ENCODE results near the gene ANKRD65.

DNA sequence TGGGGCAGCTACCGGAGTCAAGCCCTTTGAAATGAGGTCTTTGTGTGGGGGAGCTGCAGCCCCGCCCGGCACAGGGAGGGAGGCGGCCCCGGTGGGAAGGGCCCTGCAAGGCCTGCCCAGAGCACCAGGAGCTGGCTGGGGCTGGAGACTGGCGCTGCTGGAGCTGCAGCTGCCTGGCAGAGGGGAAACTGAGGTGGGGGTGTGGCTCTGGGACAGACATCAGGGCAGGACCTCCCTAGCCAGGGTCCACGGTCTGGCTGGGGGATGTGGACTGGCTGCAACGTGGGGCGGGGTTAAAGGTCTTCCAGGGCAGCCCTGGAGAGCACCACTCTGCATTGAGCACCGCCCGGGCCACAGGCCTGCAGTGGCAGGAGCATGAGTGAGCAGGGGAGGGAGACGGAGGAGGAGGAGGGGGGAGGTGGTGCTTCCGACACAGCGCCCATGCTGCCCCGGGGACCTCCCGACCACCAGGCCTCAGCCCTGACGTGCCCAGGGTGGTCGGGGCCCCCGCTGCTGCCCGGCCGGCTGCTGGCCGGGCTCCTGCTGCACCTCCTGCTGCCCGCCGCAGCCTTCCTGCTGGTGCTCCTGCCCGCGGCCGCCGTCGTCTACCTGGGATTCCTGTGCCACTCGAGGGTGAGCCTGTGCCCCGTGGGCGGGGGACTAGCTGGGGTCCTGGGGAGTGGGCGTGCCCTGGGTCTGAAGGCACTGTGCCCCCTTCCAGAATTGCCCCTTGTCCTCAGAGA, 4.8 kb upstream of the ANKRD65 start:
- TF ChIP-seq, protein P1, sequence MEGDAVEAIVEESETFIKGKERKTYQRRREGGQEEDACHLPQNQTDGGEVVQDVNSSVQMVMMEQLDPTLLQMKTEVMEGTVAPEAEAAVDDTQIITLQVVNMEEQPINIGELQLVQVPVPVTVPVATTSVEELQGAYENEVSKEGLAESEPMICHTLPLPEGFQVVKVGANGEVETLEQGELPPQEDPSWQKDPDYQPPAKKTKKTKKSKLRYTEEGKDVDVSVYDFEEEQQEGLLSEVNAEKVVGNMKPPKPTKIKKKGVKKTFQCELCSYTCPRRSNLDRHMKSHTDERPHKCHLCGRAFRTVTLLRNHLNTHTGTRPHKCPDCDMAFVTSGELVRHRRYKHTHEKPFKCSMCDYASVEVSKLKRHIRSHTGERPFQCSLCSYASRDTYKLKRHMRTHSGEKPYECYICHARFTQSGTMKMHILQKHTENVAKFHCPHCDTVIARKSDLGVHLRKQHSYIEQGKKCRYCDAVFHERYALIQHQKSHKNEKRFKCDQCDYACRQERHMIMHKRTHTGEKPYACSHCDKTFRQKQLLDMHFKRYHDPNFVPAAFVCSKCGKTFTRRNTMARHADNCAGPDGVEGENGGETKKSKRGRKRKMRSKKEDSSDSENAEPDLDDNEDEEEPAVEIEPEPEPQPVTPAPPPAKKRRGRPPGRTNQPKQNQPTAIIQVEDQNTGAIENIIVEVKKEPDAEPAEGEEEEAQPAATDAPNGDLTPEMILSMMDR (IDR thresholded peaks at IDR 0.05; ENCODE audit: poor library complexity), result no peak
- TF ChIP-seq EZH2 (IDR thresholded peaks at IDR 0.05; ENCODE audit: borderline replicate concordance), result no peak

Data from hepatocyte (in vitro differentiated cells).